HCT116 (cell line): ENCODE measurements around the gene LRRC61.
"Not testable (repeated sequence)": the region's sequence is repeated elsewhere in the genome, so short reads cannot be mapped to it uniquely, and the experiment has no call there.

ENCODE experiments used
- CTCF ChIP-seq, 3 experiments: fragments of 200-600 bp in 1 of 3; sonication (generic) in 1 of 3; IDR thresholded peaks in 2 of 3; conservative IDR thresholded peaks in 1 of 3; 2 replicates each; pipeline ENCODE4 v1.5.1; 2012 to 2017; ENCODE audit warnings: low read depth in 2 of 3, low read length in 2 of 3, antibody characterized with exemption in 1 of 3, borderline replicate concordance in 1 of 3, control low read depth in 1 of 3, mild to moderate bottlenecking in 1 of 3, mixed read lengths in 1 of 3, mixed run types in 1 of 3, moderate library complexity in 1 of 3; ENCODE audit not compliant: insufficient read depth in 1 of 3
- EZH2phosphoT487 ChIP-seq: fragments of 200-600 bp; IDR thresholded peaks from 2 replicates; pipeline ENCODE4 v1.6.1; 2018; ENCODE audit warnings: antibody characterized with exemption, borderline replicate concordance
- MAX ChIP-seq: IDR thresholded peaks from 2 replicates; pipeline ENCODE4 v1.6.1; 2012
- RAD21 ChIP-seq: IDR thresholded peaks from 2 replicates; pipeline ENCODE4 v1.6.1; 2012; ENCODE audit warnings: low read depth, mild to moderate bottlenecking

GRCh38 chr7:150295027-150295426 is 28.1 kb upstream of the LRRC61 start:
- TF ChIP-seq CTCF (IDR thresholded peaks at IDR 0.05 in 2 of 3, conservative IDR thresholded peaks at IDR 0.05 in 1 of 3; ENCODE audit: borderline replicate concordance in 1 of 3, insufficient read depth in 1 of 3, low read depth in 2 of 3, low read length in 2 of 3); MAX; RAD21; EZH2phosphoT487: not testable (repeated sequence)
